ENCODE results near the gene CLDN9.

DNA sequence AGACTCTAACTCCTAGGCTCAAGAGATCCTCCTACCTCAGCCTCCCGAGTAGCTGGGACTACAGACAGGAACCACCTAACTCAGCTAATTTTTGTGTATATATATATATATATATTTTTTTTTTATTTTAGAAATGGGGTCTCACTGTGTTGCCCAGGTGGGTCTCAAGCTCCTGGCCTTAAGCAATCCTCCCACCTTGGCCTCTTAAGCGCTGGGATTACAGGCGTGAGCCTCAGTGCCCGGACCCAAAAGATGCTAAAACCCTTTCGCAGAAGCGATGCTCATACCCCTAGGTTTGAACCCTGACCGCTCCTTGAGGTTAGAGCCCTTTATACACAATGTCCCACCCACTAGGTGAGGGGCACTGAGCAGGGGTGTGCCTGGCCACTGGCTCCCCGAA is 2.2 kb upstream of the CLDN9 start:
- TF ChIP-seq, protein P1, sequence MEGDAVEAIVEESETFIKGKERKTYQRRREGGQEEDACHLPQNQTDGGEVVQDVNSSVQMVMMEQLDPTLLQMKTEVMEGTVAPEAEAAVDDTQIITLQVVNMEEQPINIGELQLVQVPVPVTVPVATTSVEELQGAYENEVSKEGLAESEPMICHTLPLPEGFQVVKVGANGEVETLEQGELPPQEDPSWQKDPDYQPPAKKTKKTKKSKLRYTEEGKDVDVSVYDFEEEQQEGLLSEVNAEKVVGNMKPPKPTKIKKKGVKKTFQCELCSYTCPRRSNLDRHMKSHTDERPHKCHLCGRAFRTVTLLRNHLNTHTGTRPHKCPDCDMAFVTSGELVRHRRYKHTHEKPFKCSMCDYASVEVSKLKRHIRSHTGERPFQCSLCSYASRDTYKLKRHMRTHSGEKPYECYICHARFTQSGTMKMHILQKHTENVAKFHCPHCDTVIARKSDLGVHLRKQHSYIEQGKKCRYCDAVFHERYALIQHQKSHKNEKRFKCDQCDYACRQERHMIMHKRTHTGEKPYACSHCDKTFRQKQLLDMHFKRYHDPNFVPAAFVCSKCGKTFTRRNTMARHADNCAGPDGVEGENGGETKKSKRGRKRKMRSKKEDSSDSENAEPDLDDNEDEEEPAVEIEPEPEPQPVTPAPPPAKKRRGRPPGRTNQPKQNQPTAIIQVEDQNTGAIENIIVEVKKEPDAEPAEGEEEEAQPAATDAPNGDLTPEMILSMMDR (IDR thresholded peaks at IDR 0.05) = no peak
- TF ChIP-seq POLR2A (IDR thresholded peaks at IDR 0.05) = no peak
- TF ChIP-seq POLR2AphosphoS5 (IDR thresholded peaks at IDR 0.05; ENCODE audit: insufficient read depth in 1 of 2, low read depth in 1 of 2) = no peak
